NCI-H2196 treated with DMSO at 0.1 percent for 48 hours (cell line): Measurements from ENCODE around the gene MGRN1.

ENCODE experiments used
- DNase-seq: peaks from one replicate; lab custom pipeline; 2025; ENCODE audit not compliant: unreplicated experiment; lab: John Stamatoyannopoulos, UW

The MGRN1 gene

GRCh38 chr16:4673387-4674046 lies 48.9 kb downstream of the MGRN1 start:
- DNase-seq = no peak

DNA sequence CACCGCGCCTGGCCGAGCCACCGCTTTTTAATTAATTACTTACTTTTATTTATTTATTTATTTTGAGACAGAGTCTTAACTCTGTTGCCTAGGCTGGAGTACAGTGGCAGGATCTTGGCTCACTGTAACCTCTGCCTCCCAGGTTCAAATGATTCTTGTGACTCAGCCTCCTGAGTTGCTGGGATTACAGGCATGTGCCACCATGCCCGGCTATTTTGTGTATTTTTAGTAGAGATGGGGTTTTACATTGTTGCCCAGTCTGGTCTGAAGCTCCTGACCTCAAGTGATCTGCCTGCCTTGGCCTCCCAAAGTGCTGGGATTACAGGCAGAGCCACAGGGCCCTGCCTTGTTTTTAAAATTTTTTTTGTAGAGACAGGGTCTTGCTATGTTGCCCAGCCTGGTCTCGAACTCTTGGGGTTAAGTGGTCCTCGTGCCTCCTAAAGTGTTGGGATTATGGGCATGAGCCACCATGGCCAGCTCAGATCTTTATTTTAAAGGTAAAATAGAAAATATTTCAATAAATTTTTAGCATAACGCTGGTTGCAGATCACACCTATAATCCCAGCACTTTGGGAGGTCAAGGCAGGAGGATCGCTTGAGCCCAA lies 50.4 kb downstream of the MGRN1 start:
- DNase-seq = no peak

- no peak for DNase-seq
Measured at GRCh38 chr16:4675864-4676786, 51.5 kb downstream of the MGRN1 start.

- no peak for DNase-seq
Measured at GRCh38 chr16:4676831-4677230, 52.2 kb downstream of the MGRN1 start.

DNA sequence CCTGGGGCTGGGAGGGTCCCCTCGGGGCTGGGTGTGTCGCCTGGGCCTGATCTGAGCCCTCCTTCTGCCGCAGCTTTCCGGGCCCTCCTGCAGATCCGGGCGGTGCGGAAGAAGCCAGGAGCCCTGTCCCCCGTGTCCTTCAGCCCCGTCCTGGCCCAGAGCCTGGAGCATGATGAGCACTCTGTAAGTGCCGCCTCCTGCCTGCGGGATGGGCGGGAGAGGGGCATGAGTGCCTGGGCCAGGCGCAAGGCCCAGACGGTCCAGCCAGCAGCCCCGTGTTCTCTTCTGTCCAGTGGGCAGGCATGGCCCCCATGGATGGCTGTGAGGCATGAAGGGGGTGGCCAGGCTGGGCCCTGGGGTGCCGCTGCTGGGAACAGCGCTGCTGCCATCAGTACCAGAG lies 52.8 kb downstream of the MGRN1 start:
- no peak for DNase-seq

DNA sequence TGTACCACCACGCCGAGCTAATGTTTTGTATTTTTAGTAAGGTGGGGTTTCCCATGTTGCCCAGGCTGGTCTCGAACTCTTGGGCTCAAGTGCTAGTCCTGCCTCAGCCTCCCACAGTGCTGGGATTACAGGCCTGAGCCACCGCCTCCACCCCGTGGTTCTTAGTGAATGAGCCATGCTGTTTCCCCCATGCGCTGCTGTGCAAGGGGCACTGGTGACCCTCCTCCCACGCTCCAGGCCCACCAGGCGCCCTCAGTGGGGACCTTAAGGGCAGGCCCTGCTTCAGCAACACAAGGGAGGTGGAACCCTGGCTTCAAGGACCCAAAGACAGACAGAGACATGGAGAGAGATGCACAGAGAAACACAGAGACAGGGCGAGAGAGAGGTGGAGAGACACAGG lies 53.4 kb downstream of the MGRN1 start:
- DNase-seq = no peak

DNA sequence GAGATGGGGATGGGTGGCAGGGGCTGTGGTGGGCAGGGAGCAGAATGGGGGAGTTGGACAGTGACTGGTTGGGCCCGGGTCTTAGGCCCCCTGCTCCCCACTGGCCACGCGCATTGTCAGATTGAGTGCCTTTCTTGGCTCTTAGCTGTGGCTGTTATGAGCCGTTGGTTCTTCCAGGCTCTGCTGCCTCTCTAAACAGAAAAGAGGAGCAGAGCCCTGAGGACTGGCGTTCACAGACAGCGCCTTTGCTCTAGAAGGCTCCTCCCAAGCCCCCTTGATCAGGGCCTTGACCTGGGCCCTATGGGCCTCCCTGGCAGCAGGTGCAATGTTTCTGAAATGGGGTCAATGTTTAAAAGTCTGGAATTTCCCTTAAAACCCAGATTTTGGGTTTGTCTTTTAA lies 54.0 kb downstream of the MGRN1 start:
- no peak for DNase-seq

- no peak for DNase-seq
Measured at GRCh38 chr16:4679156-4679849, 54.7 kb downstream of the MGRN1 start.

GRCh38 chr16:4679850-4680636 lies 55.4 kb downstream of the MGRN1 start:
- no peak for DNase-seq

DNA sequence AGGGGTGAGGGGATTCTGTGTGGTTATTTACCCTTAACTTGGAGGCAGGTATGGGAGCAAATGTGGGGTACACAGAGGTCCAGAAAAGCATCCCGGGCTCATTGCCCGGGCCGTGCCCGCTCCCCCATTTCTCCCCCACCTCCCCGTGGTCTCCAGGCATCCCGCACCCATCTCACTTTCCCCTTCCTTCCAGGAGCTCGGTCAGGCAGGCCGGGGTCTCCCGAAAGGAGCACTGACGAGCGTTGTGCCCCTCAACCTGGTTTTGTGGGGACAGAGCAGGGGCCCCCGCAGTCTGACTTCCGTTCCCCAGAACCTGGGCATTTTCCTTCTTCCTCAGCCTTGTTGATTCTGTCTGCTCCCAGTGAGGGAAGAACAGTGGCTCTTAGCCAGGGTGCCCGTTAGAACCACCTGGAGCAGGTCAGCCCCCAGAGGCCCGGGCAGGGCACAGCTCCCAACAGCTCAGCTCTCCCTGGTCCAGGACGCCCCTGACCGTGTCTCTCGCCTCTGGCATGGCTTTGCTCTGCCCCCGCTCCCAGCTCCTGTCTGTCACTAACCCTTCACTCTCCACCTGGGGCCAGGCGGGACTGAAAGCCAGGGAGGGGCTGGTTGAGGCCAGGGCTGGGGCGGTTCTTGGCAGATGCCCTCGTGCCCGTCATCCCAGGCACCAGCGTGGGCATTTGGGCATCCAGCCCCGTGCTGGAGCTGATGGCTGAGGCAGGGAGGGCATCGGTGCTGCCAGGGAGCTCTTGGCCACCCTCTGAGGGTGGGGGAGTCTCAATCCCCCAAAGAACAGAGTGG lies 56.2 kb downstream of the MGRN1 start:
- no peak for DNase-seq

GRCh38 chr16:4681471-4682083 lies 57.0 kb downstream of the MGRN1 start:
- DNase-seq = no peak

- DNase-seq = no peak
Measured at GRCh38 chr16:4682084-4682591, 57.5 kb downstream of the MGRN1 start.

DNA sequence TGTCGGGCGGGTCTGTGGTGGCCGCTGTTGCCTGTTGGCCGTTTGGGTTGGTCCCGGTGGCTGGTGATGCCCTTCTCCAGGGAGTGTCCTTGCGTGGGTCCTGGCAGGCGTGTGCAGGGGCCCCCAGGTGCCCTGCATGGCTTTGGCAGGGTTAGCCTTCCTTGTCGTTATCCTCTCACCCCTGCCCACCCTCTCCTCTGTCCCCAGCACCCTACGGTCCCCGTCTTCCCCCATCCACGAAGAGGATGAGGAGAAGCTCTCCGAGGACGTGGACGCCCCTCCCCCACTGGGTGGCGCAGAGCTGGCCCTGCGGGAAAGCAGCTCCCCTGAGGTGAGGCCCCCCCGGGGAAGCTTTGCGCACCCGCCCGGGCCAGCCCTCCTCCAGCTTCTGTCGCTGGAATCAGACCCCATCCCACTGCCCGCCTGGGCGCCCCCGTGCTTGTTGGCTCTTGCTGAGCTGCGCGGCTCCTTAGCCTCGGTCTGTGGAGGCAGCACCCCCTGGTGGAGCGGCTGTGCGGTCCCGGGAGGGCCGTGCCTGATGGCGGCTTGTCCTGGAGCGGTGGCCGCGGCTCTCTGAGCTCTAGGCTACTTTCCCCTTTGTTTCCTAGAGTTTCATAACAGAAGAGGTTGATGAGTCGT lies 58.1 kb downstream of the MGRN1 start:
- no peak for DNase-seq

- DNase-seq = no peak
Measured at GRCh38 chr16:4683255-4684057, 58.8 kb downstream of the MGRN1 start.

- no peak for DNase-seq
Measured at GRCh38 chr16:4684058-4684715, 59.6 kb downstream of the MGRN1 start.

DNA sequence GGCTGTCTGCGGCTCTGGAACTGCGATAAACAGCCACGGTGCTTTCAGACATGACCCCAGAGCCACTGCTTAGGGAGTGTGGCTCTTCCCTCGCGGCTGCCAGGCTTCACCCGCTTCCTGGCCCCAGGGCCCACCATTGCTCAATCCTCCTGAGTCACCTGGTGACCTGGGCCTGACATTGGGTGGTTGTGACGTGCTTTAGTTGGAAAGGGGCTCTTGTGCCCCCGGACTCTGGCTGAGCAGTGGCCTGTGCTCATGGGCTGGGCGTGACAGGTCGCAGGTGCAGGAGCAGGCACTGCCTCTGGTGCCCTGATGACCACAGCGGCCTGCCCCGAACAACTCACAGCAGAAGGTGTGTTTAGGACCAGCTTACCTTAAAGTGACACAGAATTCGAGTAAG lies 60.1 kb downstream of the MGRN1 start:
- no peak for DNase-seq

GRCh38 chr16:4685292-4685691 lies 60.7 kb downstream of the MGRN1 start:
- no peak for DNase-seq
